Fibroblast of lung (primary cell): ENCODE data around the gene HMX3. TPM values are rescaled to one million over a fixed set of nuclear protein-coding genes. Genes with fewer than 3 reads are reported as not detected.

Experiments
- DNase-seq, 2 donors: peaks; one replicate each; pipeline versions ENCODE4 v3.0.0 to v3.0.0-alpha.2; 2010; ENCODE audit warnings: low read depth in 2 of 2
- H2AFZ ChIP-seq: 2 replicates; pipeline ENCODE4 v1.5.1; 2012; ENCODE audit warnings: low read length, control low read depth, inconsistent platforms
- H3K27ac ChIP-seq: 2 replicates; pipeline ENCODE4 v1.5.1; 2011; ENCODE audit warnings: low read length, control low read depth; ENCODE audit not compliant: insufficient read depth
- H3K27me3 ChIP-seq: 2 replicates; pipeline ENCODE4 v1.5.1; 2011; ENCODE audit warnings: mild to moderate bottlenecking, low read length; ENCODE audit not compliant: control insufficient read depth, insufficient read depth
- H3K36me3 ChIP-seq: 2 replicates; pipeline ENCODE4 v1.5.1; 2011; ENCODE audit warnings: low read length; ENCODE audit not compliant: control insufficient read depth, insufficient read depth
- H3K4me1 ChIP-seq: 2 replicates; pipeline ENCODE4 v1.5.1; 2011; ENCODE audit warnings: low read length; ENCODE audit not compliant: control insufficient read depth, insufficient read depth; ENCODE audit errors: extremely low read depth
- H3K4me2 ChIP-seq: 2 replicates; pipeline ENCODE4 v1.5.1; 2011; ENCODE audit warnings: low read length, control low read depth; ENCODE audit not compliant: insufficient read depth; ENCODE audit errors: extremely low read depth
- H3K4me3 ChIP-seq, 4 experiments: fragments of 200-600 bp in 1 of 4; sonication (generic) in 1 of 4; replicated peaks in 1 of 4; 2 replicates each; pipeline ENCODE4 v1.5.1; 2011 to 2016; ENCODE audit warnings: low read length in 4 of 4, low read depth in 3 of 4, mild to moderate bottlenecking in 3 of 4, control low read depth in 2 of 4, inconsistent platforms in 1 of 4, mixed read lengths in 1 of 4; ENCODE audit not compliant: insufficient read depth in 1 of 4; ENCODE audit errors: control extremely low read depth in 1 of 4
- H3K79me2 ChIP-seq: 2 replicates; pipeline ENCODE4 v1.5.1; 2012; ENCODE audit warnings: mild to moderate bottlenecking, low read length, inconsistent platforms; ENCODE audit not compliant: control insufficient read depth, insufficient read depth
- H3K9ac ChIP-seq: 2 replicates; pipeline ENCODE4 v1.5.1; 2011; ENCODE audit warnings: mild to moderate bottlenecking, low read length, control low read depth; ENCODE audit not compliant: insufficient read depth
- H3K9me3 ChIP-seq: 2 replicates; pipeline ENCODE4 v1.5.1; 2012; ENCODE audit warnings: low read depth, low read length; ENCODE audit not compliant: control insufficient read depth, insufficient read depth
- H4K20me1 ChIP-seq: 2 replicates; pipeline ENCODE4 v1.5.1; 2011; ENCODE audit warnings: low read length; ENCODE audit not compliant: control insufficient read depth, insufficient read depth; ENCODE audit errors: extremely low read depth
- EZH2 ChIP-seq: IDR thresholded peaks from 2 replicates; pipeline ENCODE4 v1.5.1; 2012; ENCODE audit warnings: low read length, control low read depth, mild to moderate bottlenecking; ENCODE audit errors: missing control alignments
- polyA plus RNA-seq, 2 donors: library from polyadenylated mRNA; depleted of rRNA in 1 of 2; stranded (reverse) in 1 of 2; unstranded in 1 of 2; fragments of >200 nt; gene quantifications; 2 replicates each; pipeline ENCODE4 v1.2.1, GENCODE V29; 2011 to 2012; ENCODE audit warnings: missing spikeins in 1 of 2
- total RNA-seq: library from RNA; depleted of rRNA; stranded (reverse); fragments of >200 nt; gene quantifications from 2 replicates; pipeline ENCODE4 v1.2.1, GENCODE V29; 2014
- TF ChIP-seq, protein P1 (sequence below), 2 donors: IDR thresholded peaks in 1 of 2; conservative IDR thresholded peaks in 1 of 2; 1 replicate in 1 of 2; 2 replicates in 1 of 2; pipeline ENCODE4 v1.5.1; 2011 to 2012; ENCODE audit warnings: low read length in 2 of 2, control low read depth in 1 of 2, inconsistent platforms in 1 of 2, low read depth in 1 of 2, mild to moderate bottlenecking in 1 of 2

HMX3 gene
- total and polyA plus RNA-seq, 2 donors (not counting 1 experiment from before 2014, with no cell fraction given): not detected

DNA sequence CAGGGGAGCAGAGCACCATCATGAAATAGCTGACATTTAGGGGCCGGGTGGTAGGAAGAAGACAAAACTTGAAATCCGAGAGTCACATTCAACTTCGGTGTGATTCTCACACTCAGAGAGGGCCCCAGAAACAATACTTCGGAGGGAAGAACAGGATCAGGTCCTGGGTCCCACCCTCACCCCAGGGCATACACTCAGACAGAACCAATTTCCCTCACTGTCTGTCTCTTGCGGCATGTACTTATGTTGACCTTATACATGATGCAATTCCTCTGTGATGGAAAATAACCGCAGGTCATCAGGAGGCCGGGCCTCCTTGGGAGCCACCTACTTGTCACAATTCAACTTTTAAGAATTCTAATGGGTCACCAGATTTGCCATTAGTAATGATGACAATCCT is 26.3 kb upstream of the HMX3 start:
- Histone ChIP-seq H3K4me3 (no peak overlapping the region), H3K36me3 (no peaks in the 10 kb centered on the region), H2AFZ (no peak overlapping the region), H3K27ac (no peak overlapping the region), H3K4me2 (no peak overlapping the region), H3K27me3 (no peaks in the 10 kb centered on the region), H4K20me1 (no peaks in the 10 kb centered on the region), H3K79me2 (no peaks in the 10 kb centered on the region), H3K9ac (no peak overlapping the region), H3K4me1 (no peaks in the 10 kb centered on the region), H3K9me3 (no peaks in the 10 kb centered on the region)
- TF ChIP-seq EZH2: no peak
- TF ChIP-seq, protein P1, sequence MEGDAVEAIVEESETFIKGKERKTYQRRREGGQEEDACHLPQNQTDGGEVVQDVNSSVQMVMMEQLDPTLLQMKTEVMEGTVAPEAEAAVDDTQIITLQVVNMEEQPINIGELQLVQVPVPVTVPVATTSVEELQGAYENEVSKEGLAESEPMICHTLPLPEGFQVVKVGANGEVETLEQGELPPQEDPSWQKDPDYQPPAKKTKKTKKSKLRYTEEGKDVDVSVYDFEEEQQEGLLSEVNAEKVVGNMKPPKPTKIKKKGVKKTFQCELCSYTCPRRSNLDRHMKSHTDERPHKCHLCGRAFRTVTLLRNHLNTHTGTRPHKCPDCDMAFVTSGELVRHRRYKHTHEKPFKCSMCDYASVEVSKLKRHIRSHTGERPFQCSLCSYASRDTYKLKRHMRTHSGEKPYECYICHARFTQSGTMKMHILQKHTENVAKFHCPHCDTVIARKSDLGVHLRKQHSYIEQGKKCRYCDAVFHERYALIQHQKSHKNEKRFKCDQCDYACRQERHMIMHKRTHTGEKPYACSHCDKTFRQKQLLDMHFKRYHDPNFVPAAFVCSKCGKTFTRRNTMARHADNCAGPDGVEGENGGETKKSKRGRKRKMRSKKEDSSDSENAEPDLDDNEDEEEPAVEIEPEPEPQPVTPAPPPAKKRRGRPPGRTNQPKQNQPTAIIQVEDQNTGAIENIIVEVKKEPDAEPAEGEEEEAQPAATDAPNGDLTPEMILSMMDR (conservative IDR thresholded peaks at IDR 0.05 in 1 of 2, IDR thresholded peaks at IDR 0.05 in 1 of 2; ENCODE audit: low read depth in 1 of 2, low read length in 2 of 2): no peak
- DNase-seq: no peak

DNA sequence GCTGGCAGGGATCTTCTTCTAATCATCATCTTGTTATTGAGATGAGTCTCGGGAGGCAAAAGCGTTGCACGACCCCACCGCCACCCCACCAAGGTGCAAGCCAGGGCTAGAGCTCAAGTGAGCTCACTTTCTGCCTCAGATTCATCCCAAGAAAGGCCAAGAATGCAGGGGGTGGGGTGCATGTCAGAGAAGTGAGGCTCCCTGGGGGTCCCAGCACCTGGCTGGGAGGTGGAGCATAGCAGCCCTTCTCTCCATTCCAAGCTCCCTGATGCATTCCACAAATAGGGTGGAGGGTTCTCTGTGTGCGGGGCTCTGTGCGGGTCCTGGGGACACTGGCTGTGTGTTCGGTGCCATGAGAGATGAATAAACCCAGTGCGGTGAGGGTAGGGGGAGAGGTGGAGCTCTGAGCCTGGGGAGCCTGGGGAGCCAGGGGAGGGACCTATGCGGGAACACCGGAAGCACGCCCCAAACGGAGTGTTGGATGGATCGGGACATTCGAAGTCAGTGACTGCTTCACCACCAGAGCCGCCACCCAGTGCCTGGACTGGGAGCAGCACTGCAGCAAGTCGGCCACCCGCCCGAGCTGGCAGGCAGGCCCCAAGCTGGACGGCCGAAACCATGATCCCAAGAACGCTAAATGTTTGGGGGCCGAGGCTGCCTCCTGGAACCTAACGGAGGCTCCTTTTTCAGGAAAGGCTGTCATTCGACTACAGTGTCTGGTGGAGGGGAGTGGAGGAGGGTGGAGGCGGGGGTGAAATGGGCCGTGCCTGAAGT is 17.9 kb upstream of the HMX3 start:
- no peaks in the 10 kb centered on the region for H3K9me3 ChIP-seq
- DNase-seq: no peak
- no peak overlapping the region for H3K9ac ChIP-seq
- H2AFZ ChIP-seq: no peak overlapping the region
- peaks cover 7% of the 10 kb centered on the region for H3K27me3 ChIP-seq
- H3K36me3 ChIP-seq: no peaks in the 10 kb centered on the region
- no peaks in the 10 kb centered on the region for H3K4me1 ChIP-seq
- H3K27ac ChIP-seq: no peak overlapping the region
- no peaks in the 10 kb centered on the region for H4K20me1 ChIP-seq
- no peaks in the 10 kb centered on the region for H3K79me2 ChIP-seq
- H3K4me3 ChIP-seq: no peak overlapping the region
- no peak overlapping the region for H3K4me2 ChIP-seq
- TF ChIP-seq EZH2: no peak
- TF ChIP-seq, protein P1 (conservative IDR thresholded peaks at IDR 0.05 in 1 of 2, IDR thresholded peaks at IDR 0.05 in 1 of 2; ENCODE audit: low read depth in 1 of 2, low read length in 2 of 2): no peak

DNA sequence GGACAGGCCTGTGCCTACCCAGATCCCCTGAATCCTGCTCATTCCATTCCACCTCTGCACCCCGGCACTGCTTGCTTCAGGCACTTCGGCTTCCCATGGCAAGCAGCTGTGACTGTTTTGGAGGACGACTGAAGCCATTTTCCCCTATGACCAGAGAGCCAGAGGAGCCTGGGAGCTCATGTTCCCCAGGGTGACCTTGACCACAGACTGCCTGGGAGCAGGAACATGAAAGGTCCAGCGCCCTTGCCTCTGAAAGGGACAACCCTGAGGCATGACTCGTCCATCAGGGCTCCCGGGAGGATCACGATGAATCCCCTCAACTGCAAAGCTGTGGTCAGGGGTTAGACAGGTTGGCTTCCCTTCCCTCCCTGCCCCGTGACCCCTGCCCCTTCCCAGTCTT is 16.7 kb upstream of the HMX3 start:
- H3K4me2 ChIP-seq: no peak overlapping the region
- H3K9ac ChIP-seq: no peak overlapping the region
- H4K20me1 ChIP-seq: no peaks in the 10 kb centered on the region
- TF ChIP-seq EZH2: no peak
- TF ChIP-seq, protein P1 (conservative IDR thresholded peaks at IDR 0.05 in 1 of 2, IDR thresholded peaks at IDR 0.05 in 1 of 2; ENCODE audit: low read depth in 1 of 2, low read length in 2 of 2): no peak
- no peaks in the 10 kb centered on the region for H3K36me3 ChIP-seq
- no peaks in the 10 kb centered on the region for H3K9me3 ChIP-seq
- no peak for DNase-seq
- H2AFZ ChIP-seq: no peak overlapping the region
- peaks cover 7% of the 10 kb centered on the region for H3K27me3 ChIP-seq
- H3K4me1 ChIP-seq: no peaks in the 10 kb centered on the region
- H3K79me2 ChIP-seq: no peaks in the 10 kb centered on the region
- H3K27ac ChIP-seq: no peak overlapping the region
- H3K4me3 ChIP-seq: no peak overlapping the region
